GM18502 (cell line): ENCODE measurements around the gene NOTUM.
"Not testable (repeated sequence)": the region's sequence is repeated elsewhere in the genome, so short reads cannot be mapped to it uniquely, and the experiment has no call there.

Experiments
- ATAC-seq: cut with Tn5 transposase; IDR thresholded peaks from one replicate; pipeline ENCODE4 v1.9.1; 2021; ENCODE audit warnings: mild to moderate bottlenecking; ENCODE audit not compliant: unreplicated experiment, poor library complexity

Gene NOTUM

GRCh38 chr17:81996757-81997441 is 35.9 kb upstream of the NOTUM start:
- no peak for ATAC-seq

- ATAC-seq: no peak
These were observed 35.3 kb upstream of the NOTUM start for GRCh38 chr17:81996232-81996756.

- no peak for ATAC-seq
These were observed 34.7 kb upstream of the NOTUM start for GRCh38 chr17:81995463-81996231.

GRCh38 chr17:81994593-81995462 is 33.8 kb upstream of the NOTUM start:
- ATAC-seq: no peak

- ATAC-seq: no peak
These were observed 33.0 kb upstream of the NOTUM start for GRCh38 chr17:81993729-81994592.

- no peak for ATAC-seq
These were observed 31.5 kb upstream of the NOTUM start for GRCh38 chr17:81992306-81993102.

GRCh38 chr17:81991684-81992305 is 30.8 kb upstream of the NOTUM start:
- ATAC-seq: no peak

GRCh38 chr17:81990836-81991683 is 30.1 kb upstream of the NOTUM start:
- ATAC-seq: no peak

- ATAC-seq: no peak
These were observed 26.3 kb upstream of the NOTUM start for GRCh38 chr17:81987161-81987770.

GRCh38 chr17:81986606-81987005 is 25.6 kb upstream of the NOTUM start:
- ATAC-seq: no peak

- ATAC-seq: no peak
These were observed 23.9 kb upstream of the NOTUM start for GRCh38 chr17:81984773-81985410.

GRCh38 chr17:81983639-81984373 is 22.8 kb upstream of the NOTUM start:
- ATAC-seq: no peak

GRCh38 chr17:81983011-81983638 is 22.1 kb upstream of the NOTUM start:
- no peak for ATAC-seq

GRCh38 chr17:81981511-81981910 is 20.5 kb upstream of the NOTUM start:
- ATAC-seq: not testable (repeated sequence)

GRCh38 chr17:81980707-81981343 is 19.8 kb upstream of the NOTUM start:
- no peak for ATAC-seq
